Fibroblast of villous mesenchyme (primary cell): ENCODE results near the gene ADAP2. TPM values are rescaled to one million over a fixed set of nuclear protein-coding genes. Genes with fewer than 3 reads are reported as not detected.
"Not testable (repeated sequence)": the region's sequence is repeated elsewhere in the genome, so short reads cannot be mapped to it uniquely, and the experiment has no call there.

Source experiments
- DNase-seq: peaks from one replicate; pipeline ENCODE4 v3.0.0-alpha.2; 2010; ENCODE audit warnings: low read depth
- H3K4me3 ChIP-seq: 2 replicates; pipeline ENCODE4 v1.5.1; 2011; ENCODE audit warnings: low read depth, mild to moderate bottlenecking, low read length
- total RNA-seq: library from RNA; depleted of rRNA; stranded (reverse); fragments of >200 nt; gene quantifications from 2 replicates; pipeline ENCODE4 v1.2.3, GENCODE V29; 2012
- TF ChIP-seq, protein P1 (sequence below): IDR thresholded peaks from 2 replicates; pipeline ENCODE4 v1.5.1; 2012; ENCODE audit warnings: low read depth, mild to moderate bottlenecking, low read length; ENCODE audit not compliant: insufficient read depth

The ADAP2 gene
- total RNA-seq, 1 donor = 3.0 TPM

DNA sequence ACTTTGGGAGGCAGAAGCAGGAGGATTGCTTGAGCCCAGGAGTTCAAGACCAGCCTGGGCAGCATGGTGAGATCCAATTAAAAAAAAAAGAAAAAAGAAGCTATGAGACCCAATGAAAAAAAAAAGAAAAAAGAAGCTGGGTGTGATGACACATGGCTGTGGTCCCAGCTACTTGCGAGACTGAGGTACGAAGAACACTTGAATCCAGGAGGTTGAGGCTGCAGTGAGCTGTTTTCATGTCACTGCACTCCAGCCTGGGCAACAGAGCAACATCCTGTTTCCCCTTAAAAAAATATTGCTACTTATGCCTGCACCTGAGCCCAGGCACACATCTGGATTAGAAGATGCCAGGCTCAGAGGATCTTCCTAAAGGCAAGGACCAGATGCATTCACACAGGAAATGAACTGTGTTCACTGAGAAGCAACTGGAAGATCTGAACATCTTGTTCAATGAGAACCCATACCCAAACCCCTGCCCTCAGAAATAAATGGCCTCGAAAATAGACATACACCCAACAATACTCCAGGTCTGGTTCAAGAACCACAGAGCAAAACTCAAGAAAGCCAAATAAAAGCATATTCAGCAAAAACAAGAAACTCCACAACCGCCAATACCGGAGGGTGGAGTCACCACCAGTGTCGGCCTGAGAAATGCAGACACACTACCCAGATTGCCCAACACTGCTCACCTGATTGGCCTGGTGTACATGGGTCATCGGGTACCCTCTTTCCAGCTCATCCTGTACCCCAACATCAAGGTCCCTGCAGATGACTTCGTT, 53.5 kb downstream of the ADAP2 start:
- H3K4me3 ChIP-seq = no peak overlapping the region
- DNase-seq = no peak
- TF ChIP-seq, protein P1, sequence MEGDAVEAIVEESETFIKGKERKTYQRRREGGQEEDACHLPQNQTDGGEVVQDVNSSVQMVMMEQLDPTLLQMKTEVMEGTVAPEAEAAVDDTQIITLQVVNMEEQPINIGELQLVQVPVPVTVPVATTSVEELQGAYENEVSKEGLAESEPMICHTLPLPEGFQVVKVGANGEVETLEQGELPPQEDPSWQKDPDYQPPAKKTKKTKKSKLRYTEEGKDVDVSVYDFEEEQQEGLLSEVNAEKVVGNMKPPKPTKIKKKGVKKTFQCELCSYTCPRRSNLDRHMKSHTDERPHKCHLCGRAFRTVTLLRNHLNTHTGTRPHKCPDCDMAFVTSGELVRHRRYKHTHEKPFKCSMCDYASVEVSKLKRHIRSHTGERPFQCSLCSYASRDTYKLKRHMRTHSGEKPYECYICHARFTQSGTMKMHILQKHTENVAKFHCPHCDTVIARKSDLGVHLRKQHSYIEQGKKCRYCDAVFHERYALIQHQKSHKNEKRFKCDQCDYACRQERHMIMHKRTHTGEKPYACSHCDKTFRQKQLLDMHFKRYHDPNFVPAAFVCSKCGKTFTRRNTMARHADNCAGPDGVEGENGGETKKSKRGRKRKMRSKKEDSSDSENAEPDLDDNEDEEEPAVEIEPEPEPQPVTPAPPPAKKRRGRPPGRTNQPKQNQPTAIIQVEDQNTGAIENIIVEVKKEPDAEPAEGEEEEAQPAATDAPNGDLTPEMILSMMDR = no peak

DNA sequence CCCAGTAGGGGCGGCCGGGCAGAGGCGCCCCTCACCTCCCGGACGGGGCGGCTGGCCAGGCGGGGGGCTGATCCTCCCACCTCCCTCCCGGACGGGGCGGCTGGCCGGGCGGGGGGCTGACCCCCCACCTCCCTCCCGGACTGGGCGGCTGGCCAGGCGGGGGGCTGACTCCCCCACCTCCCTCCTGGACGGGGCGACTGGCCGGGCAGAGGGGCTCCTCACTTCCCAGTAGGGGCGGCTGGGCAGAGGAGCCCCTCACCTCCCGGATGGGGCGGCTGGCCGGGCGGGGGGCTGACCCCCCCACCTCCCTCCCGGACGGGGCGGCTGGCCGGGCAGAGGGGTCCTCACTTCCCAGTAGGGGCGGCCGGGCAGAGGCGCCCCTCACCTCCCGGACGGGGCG, 58.2 kb downstream of the ADAP2 start:
- not testable (repeated sequence) for H3K4me3 ChIP-seq, DNase-seq

DNA sequence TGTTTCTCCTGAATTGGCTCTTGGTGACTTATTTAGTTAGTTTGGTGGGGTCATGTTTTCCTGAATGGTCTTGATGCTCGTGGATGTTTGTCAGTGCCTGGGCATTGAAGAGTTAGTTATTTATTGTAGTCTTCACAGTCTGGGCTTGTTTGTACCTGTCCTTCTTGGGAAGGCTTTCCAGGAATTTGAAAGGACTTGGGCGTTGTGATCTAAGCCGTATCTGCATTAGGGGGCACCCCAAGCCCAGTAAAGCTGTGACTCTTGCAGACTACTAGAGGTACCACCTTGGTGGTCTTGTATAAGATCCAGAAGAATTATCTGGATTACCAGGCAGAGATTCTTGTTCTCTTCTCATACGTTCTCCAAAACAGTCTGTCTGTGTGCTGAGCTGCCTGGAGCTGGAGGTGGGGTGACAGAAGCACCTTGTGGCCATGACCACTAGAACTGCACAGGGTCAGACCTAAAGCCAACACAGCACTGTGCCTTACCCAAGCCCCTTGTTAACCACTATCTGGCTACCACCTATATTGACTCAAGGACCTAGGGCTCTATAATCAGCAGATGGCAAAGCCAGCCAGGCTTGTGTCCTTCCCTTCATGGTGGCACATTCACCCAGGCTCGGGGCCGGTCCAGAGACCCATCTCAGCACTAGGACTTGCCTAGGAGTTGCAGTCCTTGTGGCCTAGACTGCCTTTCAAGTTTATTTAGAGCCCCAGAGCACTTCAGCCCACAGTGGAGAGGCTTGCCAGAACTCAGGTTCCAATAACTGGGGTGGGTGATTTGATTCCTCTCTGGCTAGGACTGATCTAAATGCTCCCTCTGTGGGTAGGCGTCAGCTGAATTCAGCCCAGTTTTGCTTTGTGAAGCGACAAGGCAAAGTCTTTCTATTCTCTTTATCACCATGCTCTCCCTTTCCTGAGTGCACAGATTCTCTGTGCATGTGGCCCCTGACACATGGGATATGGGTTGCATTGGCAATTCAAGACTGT, 60.1 kb downstream of the ADAP2 start:
- H3K4me3 ChIP-seq = no peak overlapping the region
- TF ChIP-seq, protein P1 = no peak
- no peak for DNase-seq

DNA sequence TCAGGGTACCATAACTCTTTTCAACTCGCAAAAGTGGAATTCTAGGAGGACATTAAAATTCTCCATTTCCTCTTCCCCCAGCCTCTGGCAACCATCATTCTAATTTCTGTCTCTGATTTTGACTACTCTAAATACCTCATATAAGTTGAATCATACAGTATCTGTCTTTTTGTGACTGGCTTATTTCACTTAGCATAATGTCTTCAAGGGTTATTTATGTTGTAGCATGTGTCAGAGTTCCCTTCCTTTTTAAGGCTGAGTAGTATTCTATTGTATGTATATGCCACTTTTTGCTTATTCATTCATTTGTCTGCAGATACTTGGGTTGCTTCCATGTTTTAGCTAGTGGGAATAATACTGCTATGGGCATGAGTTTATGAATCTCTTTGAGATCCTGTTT, 61.1 kb downstream of the ADAP2 start:
- H3K4me3 ChIP-seq = no peak overlapping the region
- DNase-seq = no peak
- TF ChIP-seq, protein P1 = no peak

DNA sequence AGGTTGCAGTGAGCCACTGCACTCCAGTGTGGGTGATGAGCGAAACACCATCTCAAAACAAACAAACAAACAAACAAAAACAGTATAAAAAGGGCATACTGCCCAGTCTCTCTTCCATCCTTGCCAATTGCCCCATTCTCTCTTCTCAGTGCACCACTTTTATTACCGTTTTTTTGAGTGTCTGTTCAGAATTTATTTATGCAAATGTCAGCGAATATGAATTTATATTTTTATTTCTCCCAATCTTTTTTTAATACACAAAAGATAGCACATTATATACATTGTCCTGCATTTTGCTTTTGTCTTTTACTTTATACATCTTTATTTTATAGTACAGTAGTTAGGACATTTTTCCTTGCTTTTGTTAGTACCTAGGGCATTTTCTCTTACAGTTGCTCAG, 68.7 kb downstream of the ADAP2 start:
- DNase-seq = no peak
- TF ChIP-seq, protein P1 = no peak
- H3K4me3 ChIP-seq = no peak overlapping the region

DNA sequence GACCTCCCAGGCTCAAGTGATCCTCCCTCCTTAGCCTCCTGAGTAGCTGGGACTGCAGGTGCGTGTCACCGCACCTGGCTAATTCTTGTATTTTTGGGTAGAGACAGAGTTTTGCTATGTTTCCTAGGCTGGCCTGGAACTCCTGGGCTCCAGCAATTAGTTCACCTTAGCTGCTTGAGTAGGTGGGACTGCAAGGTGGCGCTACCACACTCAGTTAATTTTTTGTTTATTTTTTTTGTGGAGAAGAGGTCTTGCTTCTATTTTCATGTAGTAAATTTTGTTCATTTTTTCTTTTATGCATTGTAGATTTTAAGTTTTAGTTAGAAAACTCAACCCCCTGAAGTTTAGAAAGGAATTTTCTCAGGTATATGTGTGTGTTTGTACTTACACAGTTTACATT, 70.8 kb downstream of the ADAP2 start:
- H3K4me3 ChIP-seq = no peak overlapping the region
- TF ChIP-seq, protein P1 = no peak
- no peak for DNase-seq

DNA sequence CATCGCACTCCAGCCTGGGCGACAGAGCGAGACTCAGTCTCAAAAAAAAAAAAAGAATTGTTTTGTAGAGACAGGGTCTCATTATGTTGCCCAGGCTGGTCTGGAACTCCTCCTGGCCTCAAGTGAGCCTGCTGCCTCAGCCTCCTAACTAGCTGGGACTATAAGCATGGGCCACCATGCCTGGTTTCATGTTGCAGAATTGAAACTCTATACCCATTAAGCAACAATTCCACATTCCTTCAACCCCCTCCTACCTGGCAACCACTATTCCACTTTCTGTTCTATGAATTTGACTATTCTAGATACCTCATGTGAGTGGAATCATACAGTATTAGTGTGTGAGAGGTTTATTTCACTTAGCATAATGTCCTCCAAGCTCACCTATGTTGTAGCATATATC, 73.6 kb downstream of the ADAP2 start:
- TF ChIP-seq, protein P1 = no peak
- no peak for DNase-seq

More for the DNA sequence above, 73.6 kb downstream of the ADAP2 start:
- H3K4me3 ChIP-seq = no peak overlapping the region
